H54 (cell line): ENCODE measurements around the gene ARHGAP35.
"Not testable (repeated sequence)": the region's sequence is repeated elsewhere in the genome, so short reads cannot be mapped to it uniquely, and the experiment has no call there.

ENCODE experiments used
- DNase-seq: peaks from one replicate; pipeline ENCODE4 v3.0.0; 2011; ENCODE audit warnings: low spot score, mixed read lengths; ENCODE audit not compliant: insufficient read length
- FAIRE-seq: peaks from 3 replicates; lab custom pipeline; 2011; peaks lifted over from hg19 to GRCh38; lab: Jason Lieb, UNC
- POLR2A ChIP-seq: IDR thresholded peaks from 2 replicates; pipeline ENCODE4 v1.6.1; 2011; ENCODE audit warnings: low read depth, mild to moderate bottlenecking, low read length

ARHGAP35 gene

GRCh38 chr19:46860846-46861690, at the start of gene ARHGAP35:
Gene ARHGAP35 (plus strand): TSS chr19:46860997. CDS start chr19:46918676, 57,679 bp downstream.
- FAIRE-seq (no peak), DNase-seq (no peak)
- TF ChIP-seq POLR2A: no peak

DNA sequence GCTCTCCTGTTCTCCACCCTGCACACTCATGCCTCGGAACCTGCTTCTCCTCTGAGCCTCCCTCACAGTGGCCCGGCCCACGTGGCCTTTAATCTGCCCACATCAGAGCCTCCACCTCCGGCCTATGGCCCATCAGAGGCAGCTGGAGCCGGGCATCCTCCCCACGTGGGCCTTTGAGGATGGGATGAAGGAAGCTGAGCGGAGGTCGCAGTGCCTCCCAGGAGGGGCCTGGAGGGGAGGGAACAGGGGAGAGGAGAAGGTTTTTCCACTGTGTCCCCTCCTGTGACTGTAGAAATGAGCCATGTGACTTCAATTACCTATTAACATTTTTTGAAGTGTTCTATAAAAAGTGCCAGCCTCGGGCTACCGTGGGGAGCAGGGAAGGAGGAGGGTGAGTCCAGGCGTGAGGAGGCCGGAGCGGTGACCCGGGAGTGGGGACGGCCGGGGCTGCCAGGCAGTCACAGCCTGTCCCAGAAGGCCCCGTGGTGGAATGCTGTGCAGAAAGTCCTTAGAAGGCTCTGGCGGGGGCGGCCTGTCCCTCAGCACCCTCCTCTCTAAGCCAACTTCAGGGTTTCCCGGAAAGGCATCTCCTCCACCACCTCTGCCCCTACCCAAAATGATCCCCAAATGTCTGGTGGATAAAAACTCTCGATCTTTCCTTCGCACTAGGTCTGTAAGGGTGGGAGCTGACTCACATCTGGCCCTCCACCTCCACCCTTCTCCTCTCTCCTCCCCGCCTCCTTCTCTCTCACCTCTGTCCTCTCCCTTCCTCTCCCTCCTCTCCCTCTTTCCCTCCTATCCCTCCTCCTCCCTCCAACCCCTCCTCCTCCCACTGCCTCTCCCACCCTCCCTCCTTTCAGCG, 47.6 kb upstream of the ARHGAP35 start:
- FAIRE-seq (no peak), DNase-seq (no peak)
- no peak for TF ChIP-seq POLR2A

GRCh38 chr19:46813839-46814358, 46.9 kb upstream of the ARHGAP35 start:
- no peak for TF ChIP-seq POLR2A
- no peak for FAIRE-seq
- DNase-seq: no peak

- no peak for FAIRE-seq
- DNase-seq: no peak
- TF ChIP-seq POLR2A: no peak
Measured at GRCh38 chr19:46815833-46816627, 44.8 kb upstream of the ARHGAP35 start.

DNA sequence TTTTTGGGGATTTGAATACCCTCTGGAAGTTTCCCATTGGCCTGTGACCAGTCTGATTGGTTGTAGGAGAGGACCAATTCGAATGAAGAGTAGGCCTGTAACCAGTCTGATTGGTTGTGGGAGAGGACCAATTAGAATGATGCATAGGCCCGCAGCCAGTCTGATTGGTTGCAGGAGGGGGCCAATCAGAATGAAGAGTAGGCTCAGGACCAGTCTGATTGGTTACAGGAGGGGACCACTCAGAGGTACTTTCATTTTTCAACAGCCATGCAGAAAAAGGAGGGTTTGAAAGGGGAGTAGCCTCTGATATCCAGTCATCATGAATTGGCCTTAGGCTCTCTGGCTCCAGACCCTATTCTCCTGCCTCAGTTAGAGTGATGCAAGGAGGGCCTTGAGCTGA, 42.0 kb upstream of the ARHGAP35 start:
- no peak for TF ChIP-seq POLR2A
- FAIRE-seq: no peak
- DNase-seq: no peak

DNA sequence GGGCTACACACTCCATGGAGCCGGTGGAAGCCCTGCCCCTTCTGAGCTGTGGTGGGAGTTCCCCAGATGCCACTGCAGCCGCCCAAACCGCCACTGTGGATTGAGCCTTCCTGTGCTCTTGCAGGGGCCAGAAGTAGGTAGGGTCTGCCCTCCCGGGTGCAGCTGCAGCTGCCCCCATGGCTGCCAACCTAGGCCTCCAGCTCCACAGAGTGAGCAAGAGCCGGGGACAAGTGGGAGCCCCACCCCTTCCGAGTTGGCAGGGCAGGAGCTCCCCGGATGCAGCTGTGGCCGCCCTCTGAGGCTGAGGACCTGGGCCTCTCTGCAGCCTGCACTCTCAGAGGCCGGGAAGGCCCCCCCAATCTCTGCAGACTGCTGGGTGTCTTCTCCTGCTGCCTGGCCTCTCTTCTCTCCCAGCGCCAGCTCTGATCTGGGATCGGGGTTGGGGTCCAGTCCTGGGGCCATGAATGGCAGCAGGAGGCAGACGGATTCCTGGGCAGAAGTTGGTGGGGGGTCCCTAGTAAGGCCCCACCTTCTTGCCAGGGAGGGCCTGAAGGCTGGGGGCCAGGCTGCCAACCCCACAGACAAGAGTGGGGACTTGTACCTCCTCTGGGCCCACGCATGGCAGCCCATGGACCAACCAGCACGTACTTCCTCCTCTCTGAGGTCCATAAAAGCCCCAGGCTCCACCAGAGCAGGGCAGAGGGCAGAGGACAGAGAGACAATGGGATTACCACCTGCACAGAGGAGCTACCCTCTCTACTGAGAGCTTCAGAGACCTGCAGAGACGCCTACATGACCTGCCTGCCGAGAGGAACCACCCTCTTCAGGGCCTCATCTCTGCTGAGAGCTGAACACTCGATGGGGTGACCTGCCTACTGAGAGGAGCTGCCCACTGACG, 39.0 kb upstream of the ARHGAP35 start:
- no peak for TF ChIP-seq POLR2A
- DNase-seq (no peak), FAIRE-seq (no peak)

DNA sequence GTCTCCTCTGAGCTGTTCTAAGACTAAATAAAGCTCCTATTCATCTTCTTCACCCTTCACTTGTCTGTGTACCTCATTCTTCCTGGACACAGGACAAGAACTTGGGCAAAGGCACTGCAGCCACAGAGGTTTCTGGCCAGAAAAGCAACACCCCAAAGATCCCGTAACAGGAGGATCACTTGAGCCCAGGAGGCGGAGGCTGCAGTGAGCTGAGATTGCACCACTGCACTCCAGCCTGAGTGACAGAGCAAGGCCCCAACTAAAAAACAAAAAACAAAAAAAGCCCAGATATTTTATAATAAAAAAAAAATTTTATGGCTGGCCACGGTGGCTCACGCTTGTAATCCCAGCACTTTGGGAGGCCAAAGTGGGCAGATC, 38.4 kb upstream of the ARHGAP35 start:
- DNase-seq, FAIRE-seq: not testable (repeated sequence)

DNA sequence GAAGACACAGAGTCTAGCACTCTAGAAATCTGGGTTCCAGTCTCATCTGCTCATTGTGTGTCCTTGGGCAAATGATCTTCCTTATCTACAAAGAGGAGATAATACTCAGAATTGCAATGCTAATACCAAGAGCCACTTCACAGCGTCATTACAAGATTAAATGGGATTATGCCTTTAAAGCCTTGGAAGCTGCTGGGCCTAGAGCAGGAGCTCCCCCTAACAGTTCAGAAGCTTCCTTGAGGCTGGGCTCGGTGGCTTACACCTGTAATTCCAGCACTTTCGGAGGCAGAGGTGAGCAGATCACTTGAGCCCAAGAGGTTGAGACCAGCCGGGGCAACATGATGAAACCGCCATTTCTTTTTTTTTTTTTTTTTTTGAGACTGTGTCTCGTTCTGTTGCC, 37.7 kb upstream of the ARHGAP35 start:
- FAIRE-seq: no peak
- TF ChIP-seq POLR2A: no peak
- no peak for DNase-seq

DNA sequence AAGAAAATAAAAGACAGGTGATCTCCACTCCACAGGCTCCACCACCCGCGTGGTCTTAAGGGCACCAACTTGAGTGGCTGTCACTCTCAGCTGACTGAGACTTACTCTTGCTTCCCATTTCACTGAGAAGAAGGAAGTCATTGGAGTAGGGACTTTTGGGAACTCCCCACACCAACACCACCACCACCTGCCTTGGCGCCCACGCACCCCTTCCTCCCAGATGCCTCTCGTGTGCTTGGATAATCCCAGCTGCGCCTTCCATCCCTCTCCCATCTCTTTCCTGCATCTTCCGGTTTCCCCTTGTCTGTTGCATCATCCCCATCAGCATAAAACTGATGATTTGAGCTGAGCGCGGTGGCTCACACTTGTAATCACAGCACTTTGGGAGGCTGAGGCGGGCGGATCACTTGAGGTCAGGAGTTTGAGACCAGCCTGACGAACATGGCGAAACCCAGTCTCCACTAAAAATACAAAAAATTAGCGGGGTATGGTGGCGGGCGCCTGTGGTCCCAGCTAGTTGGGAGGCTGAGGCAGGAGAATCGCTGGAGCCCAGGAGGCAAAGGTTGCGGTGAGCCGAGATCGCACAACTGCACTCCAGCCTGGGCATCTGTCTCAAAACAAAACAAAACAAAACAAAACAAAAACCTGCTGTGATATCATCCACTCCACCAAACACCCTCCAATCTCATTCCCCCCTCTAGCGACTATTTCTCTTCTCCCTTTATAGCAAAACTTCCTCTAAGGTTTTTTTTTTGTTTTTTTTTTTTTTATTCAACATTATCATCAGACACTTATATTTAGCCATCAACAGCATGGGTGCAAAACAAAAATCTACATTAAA, 35.7 kb upstream of the ARHGAP35 start:
- TF ChIP-seq POLR2A: no peak
- FAIRE-seq: no peak
- DNase-seq: no peak

GRCh38 chr19:46825731-46826055, 35.1 kb upstream of the ARHGAP35 start:
- FAIRE-seq (no peak), DNase-seq (no peak)

DNA sequence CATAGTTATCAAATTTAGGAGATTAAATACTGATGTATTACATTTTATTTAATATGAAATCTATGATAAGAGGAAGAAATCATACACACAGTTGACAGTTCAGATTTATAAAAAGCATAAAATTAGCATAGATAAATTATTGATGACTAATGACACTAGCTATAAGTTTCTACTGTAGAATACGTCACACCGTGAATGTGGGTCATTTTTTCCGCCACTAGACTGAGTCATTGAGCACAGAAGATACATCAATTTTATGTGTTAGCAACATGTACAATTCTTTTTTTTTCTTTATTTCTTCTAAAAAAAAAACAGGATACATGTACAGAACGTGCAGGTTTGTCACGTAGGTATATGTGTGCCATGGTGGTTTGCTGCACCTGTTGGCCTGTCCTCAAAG, 32.3 kb upstream of the ARHGAP35 start:
- FAIRE-seq (no peak), DNase-seq (no peak)
- TF ChIP-seq POLR2A: no peak

More at GRCh38 chr19:46825731-46826055, 35.1 kb upstream of the ARHGAP35 start:
- TF ChIP-seq POLR2A: no peak

DNA sequence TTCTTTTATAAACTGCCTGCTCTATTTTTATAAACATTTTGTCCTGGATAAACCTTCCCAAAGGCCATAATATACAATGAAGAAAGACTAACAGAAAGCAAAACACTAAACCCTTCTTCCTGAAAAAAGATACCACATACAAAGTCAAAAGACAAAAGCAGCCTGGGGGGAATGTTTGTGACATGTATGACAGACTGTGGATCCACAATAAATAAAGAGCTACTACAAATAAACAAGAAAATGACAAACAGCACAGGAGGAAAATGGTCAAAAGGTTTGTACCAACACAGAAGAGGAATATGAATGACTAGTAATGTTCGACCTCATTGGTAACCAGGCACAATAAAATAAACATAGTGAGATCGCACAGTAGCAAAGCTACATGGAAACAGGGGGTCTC, 29.9 kb upstream of the ARHGAP35 start:
- no peak for FAIRE-seq
- no peak for TF ChIP-seq POLR2A

DNA sequence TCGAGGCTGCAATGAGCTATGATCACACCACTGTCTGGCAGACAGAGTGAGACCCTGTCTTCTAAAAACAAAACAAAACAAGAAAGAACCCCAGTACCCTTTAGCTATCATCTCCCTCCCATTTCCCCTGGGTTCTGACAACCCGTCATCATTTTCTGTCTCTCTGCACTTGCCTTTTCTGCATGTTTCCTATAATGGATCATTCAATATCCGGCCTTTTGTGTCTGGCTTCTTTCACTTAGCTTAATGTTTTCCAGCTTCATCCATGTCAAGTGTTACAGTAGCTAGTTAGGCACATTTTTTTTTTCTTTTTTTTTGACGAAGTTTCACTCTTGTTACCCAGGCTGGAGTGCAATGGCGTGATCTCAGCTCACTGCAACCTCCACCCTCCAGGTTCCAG, 26.7 kb upstream of the ARHGAP35 start:
- DNase-seq (no peak), FAIRE-seq (no peak)
- no peak for TF ChIP-seq POLR2A

More for the DNA sequence above, 29.9 kb upstream of the ARHGAP35 start:
- DNase-seq: no peak
